Measurements from ENCODE around the gene NT5M. TPM values are rescaled to one million over a fixed set of nuclear protein-coding genes. Genes with fewer than 3 reads are reported as not detected.

The NT5M gene
- total RNA-seq, 3 donors from 2014 or later: 1.7 to 4.5 (median 2.2) TPM

DNA sequence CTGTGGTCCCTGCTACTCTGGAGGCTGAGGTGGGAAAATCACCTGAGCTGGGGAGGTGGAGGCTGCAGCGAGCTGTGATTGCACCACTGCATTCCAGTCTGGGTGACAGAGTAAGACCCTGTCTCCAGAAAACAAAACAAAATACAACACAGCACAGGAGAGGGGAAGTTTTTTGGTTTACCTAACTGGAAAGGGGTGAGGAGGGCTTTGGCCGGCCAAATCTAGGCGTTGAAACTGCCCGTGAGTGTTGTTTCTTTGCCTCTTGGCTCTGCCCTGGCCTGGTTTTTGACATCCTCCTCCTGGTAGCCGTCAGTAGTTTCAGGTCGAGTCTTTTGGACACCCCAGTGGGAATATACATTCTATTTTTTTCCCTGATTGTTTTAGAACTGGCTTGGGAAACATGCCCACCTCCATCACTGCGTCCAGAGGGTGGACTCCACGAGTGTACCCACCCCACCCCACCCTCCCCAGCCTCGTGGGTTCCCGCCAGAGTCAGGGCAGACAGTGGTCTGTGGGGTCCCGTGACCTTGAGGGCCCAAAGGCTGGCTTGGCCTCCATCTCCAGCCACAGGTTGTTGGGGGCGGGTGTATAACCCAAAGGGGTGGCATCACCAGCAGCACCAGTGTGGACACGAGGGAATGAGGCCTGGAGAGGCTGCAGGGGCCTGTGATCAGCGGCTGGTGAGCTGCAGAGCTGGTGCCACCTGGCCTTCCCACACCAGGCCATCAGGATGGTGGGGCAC lies 42.7 kb downstream of the NT5M start:
- H3K9me3 ChIP-seq: no peaks in the 10 kb centered on the region
- ATAC-seq (no peak), DNase-seq (no peak)
- intact Hi-C loops (cut with DNase I, micrococcal nuclease): no loop called here
- H3K4me3 ChIP-seq: no peak overlapping the region
- H3K4me1 ChIP-seq (ENCODE audit: low read depth): no peaks in the 10 kb centered on the region
- TF ChIP-seq, protein P1, sequence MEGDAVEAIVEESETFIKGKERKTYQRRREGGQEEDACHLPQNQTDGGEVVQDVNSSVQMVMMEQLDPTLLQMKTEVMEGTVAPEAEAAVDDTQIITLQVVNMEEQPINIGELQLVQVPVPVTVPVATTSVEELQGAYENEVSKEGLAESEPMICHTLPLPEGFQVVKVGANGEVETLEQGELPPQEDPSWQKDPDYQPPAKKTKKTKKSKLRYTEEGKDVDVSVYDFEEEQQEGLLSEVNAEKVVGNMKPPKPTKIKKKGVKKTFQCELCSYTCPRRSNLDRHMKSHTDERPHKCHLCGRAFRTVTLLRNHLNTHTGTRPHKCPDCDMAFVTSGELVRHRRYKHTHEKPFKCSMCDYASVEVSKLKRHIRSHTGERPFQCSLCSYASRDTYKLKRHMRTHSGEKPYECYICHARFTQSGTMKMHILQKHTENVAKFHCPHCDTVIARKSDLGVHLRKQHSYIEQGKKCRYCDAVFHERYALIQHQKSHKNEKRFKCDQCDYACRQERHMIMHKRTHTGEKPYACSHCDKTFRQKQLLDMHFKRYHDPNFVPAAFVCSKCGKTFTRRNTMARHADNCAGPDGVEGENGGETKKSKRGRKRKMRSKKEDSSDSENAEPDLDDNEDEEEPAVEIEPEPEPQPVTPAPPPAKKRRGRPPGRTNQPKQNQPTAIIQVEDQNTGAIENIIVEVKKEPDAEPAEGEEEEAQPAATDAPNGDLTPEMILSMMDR (IDR thresholded peaks at IDR 0.05): no peak
- no peaks in the 10 kb centered on the region for H3K36me3 ChIP-seq (ENCODE audit: low read depth)

DNA sequence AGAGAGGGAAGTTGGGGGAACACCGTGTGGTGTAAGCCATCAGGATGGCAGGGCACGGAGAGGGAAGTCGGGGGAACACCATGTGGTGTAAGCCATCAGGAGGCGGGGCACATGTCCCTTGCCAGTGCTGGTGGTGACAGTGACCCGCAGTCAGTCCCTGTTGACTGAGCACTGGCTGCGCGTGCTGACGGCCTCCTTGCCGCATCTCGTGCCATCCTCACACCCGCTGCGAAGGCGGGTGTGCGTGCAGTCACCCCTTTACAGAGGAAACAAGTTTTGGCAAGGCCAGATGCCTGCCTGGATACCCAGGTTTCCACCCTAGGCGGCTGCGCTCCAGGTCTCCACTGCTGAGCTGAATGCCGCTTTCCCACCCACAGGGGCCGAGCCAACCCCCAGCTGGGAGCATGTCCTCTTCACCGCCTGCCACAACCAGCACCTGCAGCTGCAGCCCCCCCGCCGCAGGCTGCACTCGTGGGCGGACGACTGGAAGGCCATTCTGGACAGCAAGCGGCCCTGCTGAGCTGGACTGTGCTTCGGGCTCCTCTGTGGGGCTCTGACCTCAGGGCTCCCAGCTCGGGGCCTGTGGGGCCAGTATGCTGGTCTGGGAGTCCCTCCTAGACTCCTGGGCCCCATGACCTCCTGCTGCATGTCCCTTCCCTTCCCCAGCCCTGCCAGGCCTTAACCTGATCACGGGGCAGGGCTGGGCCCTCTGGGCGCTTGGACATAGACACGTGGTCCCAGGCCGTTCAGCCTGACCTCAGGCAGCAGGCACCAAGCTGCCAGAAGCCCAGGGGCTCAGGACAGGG lies 43.5 kb downstream of the NT5M start:
- Histone ChIP-seq H3K4me3 (no peak overlapping the region), H3K9me3 (no peaks in the 10 kb centered on the region), H3K36me3 (ENCODE audit: low read depth) (no peaks in the 10 kb centered on the region), H3K4me1 (ENCODE audit: low read depth) (no peaks in the 10 kb centered on the region)
- no peak for DNase-seq
- intact Hi-C loops (cut with DNase I, micrococcal nuclease): no loop called here
- TF ChIP-seq, protein P1 (IDR thresholded peaks at IDR 0.05): no peak
- no peak for ATAC-seq

DNA sequence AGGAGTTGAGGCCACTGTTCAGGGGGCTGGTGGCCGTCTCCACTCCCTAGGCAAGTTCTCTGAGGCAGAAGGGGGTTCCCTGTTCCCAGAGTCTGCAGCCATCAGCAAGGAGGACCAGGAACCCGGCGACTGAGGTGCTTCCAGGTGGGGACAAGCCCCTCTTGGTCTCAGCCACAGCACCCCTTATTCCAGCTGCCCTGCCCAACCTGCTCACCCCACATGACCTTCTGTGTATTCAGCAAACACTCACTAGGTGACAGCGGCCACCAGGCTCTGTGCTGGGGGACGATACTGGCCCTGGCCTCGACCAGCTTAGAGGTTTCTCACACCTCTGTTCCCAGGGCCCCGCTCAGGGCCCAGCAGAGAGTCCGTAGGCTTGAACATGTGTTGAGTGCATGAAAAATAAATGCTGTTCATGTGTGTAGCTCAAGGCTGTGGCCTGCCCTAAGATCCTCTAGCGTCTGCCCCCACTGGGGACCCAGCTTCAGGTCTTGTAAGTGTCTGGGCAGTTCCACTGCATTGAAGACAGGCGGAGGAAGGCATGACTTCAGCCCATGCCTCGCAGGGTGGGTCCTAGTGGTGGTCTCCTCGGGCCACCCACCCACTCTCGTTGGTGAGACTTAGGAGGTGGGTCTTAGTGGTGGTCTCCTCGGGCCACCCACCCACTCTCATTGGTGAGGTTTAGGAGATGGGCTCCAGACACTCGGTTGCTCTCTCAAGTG lies 44.2 kb downstream of the NT5M start:
- H3K4me3 ChIP-seq: no peak overlapping the region
- H3K4me1 ChIP-seq (ENCODE audit: low read depth): no peaks in the 10 kb centered on the region
- TF ChIP-seq, protein P1 (IDR thresholded peaks at IDR 0.05): no peak
- ATAC-seq: no peak
- no peaks in the 10 kb centered on the region for H3K9me3 ChIP-seq
- no peaks in the 10 kb centered on the region for H3K36me3 ChIP-seq (ENCODE audit: low read depth)
- no peak for DNase-seq
- intact Hi-C loops (cut with DNase I, micrococcal nuclease): no loop called here

DNA sequence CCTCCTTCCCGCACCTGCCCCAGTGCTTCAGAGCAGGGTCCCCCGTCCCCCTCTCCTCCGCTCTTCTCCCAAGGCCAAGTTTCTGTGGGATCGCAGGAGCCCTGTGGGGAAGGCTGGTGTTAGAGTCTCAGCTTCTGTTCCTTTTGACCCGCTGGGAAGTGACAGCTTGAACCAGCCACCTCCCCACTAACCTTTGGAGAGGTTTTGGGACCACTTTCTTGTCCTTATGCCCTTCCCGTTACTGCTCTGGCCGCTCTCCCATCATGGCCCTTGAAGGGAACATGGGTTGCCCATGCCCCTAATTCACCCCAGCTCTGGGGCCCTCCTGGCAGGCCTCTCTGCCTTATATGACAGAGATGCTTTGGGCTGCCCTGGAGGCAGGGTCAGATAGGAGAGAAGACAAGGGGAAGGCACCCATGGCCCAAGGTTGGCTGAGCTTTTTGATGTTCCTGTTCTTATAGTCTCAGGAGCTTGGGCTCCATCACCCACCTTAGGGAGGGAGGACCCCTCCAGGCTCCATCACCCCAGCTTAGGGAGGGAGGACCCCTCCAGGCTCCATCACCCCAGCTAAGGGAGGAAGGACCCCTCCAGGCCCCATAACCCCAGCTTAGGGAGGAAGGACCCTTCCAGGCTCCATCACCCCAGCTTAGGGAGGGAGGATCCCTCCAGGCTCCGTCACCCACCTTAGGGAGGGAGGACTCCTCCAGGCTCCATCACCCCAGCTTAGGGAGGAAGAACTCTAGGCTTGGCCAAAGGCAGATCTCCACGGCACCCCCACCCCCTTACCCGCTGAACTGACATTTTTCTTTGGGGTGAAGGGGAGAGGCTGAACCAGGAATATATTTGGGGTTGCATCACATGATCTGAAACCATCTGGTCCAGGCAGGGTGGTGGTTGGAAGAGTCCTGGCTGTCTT lies 45.0 kb downstream of the NT5M start:
- no peak overlapping the region for H3K4me3 ChIP-seq
- intact Hi-C loops (cut with DNase I, micrococcal nuclease): no loop called here
- TF ChIP-seq, protein P1 (IDR thresholded peaks at IDR 0.05): no peak
- no peaks in the 10 kb centered on the region for H3K36me3 ChIP-seq (ENCODE audit: low read depth)
- no peaks in the 10 kb centered on the region for H3K9me3 ChIP-seq
- ATAC-seq: no peak
- no peaks in the 10 kb centered on the region for H3K4me1 ChIP-seq (ENCODE audit: low read depth)
- no peak for DNase-seq

Data from mucosa of descending colon (tissue), 3 donors.